ENCODE results near the gene DIAPH1.

Gene DIAPH1

GRCh38 chr5:141639357-141640050 is 20.7 kb upstream of the DIAPH1 start:
- no peak for DNase-seq (ENCODE audit: low read depth in 3 of 3)

DNA sequence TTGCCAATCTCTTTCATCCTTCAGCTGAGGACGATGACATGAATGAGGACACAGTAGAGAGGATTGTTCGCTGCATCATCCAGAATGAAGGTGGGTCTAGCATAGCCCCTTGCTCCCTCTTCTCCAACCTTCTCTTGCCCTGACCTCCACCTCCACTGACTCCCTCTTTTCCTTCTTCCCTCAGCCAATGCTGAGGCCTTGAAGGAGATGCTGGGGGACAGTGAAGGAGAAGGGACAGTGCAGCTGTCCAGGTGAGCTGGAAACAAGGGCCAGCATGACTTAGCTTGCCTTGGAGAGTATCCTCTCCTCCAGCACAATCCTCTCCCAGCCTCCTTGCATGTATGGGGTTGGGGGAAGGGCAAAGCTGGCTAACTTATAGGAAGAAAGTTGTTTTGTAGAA is 20.0 kb upstream of the DIAPH1 start:
- DNase-seq (ENCODE audit: low read depth in 3 of 3): no peak

GRCh38 chr5:141637767-141638419 is 19.1 kb upstream of the DIAPH1 start:
- peak in 1 of 3 experiments; percentile 53 for DNase-seq (ENCODE audit: low read depth in 3 of 3)

DNA sequence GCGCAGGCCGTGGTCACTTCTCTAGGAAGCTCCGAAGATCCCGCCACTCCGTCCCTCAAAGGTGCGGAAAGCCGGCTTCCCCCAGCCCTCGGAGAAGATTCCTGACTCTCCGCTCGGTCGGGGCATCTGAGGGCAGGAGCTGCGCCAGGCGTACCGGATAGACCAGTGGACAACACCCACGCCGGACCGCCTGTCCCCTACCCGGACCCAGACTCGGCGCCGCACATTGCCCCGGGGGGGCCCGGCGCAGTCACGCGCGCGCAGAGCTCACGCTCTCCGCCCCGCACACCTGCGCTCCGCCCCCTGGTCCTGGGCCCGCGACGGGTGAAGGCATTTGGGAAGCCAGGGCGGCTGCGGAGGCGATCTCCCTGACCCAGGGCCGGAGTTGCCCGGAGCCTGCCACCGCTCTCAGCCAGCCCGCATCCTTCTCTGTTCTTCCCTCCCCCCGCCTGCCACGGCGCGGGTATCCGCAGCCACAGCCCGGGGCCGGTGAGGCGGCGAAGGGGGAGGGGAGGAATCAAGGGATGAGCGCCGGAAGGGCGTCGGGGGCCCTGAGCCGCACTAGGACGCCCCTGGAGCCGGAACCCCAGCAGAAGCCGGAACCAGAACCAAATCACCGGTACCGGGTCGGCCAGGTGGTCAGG is 18.4 kb upstream of the DIAPH1 start:
- peak in 1 of 3 experiments; percentile 54 for DNase-seq (ENCODE audit: low read depth in 3 of 3)

- DNase-seq (ENCODE audit: low read depth in 3 of 3): peak; percentile 88 to 96 (median 92)
These were observed 17.8 kb upstream of the DIAPH1 start, which contains the start of the genes HDAC3 and RELL2 for GRCh38 chr5:141636413-141637122. Gene HDAC3 (minus strand): TSS chr5:141636849. CDS start chr5:141636790, 59 bp downstream. Gene RELL2 (plus strand): TSS chr5:141636997. CDS start chr5:141638226, 1,229 bp downstream.

GRCh38 chr5:141636106-141636412 is 17.3 kb upstream of the DIAPH1 start:
- no peak for DNase-seq (ENCODE audit: low read depth in 3 of 3)

GRCh38 chr5:141635646-141636045 is 16.8 kb upstream of the DIAPH1 start:
- no peak for DNase-seq (ENCODE audit: low read depth in 3 of 3)

DNA sequence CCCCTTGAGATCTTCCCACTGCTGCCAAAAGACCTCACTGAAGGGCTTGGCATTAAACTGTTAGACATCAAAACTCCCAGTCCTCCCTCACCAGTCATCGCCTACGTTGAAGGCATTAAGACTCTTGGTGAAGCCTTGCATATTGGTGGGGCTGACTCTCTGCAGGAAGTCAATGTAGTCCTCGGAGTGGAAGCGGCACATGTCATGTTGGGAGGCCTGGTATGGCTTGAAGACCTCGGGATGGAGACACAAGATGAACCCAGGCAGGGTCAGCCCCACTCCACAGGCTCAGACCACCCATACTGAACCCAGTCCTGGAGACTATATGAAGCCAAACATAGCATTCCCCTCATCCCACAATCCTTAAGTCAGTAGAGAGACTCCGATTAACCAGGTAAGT is 15.9 kb upstream of the DIAPH1 start:
- no peak for DNase-seq (ENCODE audit: low read depth in 3 of 3)

GRCh38 chr5:141633871-141634561 is 15.2 kb upstream of the DIAPH1 start:
- no peak for DNase-seq (ENCODE audit: low read depth in 3 of 3)

DNA sequence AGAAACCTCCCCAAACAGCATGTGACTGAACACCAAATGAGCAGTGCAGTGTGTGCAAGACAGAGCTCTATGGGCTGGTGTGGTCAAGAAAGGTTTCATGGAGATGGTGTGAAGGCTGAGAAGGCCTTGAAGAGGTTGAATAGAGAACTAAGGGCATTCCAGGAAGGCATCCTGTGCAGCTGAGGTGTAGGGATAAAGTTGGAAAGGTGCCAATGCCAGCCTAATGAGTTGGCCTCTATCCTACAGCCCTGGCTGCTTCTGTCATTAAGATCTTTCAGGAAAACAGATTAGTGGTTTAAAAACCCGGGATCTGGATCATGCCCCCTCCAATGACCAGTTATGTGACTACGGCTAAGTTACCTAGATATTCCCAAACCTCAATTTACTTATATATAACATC is 13.8 kb upstream of the DIAPH1 start:
- no peak for DNase-seq (ENCODE audit: low read depth in 3 of 3)

DNA sequence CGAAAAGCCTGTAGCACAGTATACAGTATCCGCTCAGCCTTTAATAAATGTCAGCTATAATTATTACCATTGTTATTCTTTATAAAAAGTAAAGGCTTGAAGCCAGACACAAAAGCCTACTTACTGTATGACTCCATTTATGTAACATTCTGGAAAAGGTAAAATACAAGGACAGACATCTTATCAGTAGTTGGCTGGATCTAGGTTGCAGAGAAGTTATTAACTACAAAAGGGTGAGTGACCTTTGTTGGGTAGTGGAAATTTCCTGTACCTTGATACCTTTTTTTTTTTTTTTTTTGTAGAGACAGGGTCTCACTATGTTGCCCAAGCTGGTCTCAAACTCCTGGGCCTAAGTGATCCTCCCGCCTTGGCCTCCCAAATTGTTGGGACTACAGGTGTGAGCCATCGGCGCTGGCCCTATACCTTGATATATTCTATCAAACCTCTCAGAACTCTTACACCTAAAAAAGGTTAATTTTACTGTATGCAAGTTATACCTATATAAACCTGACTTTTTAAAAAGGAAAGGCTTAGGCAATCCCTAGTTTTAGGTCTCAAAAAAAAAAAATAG is 11.9 kb upstream of the DIAPH1 start:
- no peak for DNase-seq (ENCODE audit: low read depth in 3 of 3)

- DNase-seq (ENCODE audit: low read depth in 3 of 3): no peak
These were observed 9.5 kb upstream of the DIAPH1 start for GRCh38 chr5:141628175-141628788.

GRCh38 chr5:141623611-141624010 is 4.8 kb upstream of the DIAPH1 start:
- DNase-seq (ENCODE audit: low read depth in 3 of 3): no peak

DNA sequence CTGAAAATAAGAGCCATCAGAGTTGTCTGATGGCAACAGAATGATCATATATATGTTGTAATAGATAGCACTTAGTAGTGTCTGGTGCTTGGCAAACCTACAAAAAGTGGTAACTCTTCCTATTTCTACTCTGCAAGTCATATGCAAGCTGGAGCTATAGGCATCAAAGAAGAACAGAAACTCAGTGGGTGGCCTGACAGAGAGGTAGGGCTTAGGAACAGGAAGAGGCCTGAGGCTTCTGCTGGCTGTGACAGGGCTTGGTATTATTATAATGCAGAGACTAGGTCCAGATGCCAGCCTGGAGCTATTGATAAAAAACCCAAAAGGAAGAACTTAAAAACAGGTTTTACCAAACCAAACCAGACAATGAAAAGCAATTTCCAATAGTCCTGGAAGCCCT is 4.4 kb upstream of the DIAPH1 start:
- DNase-seq (ENCODE audit: low read depth in 3 of 3): no peak

DNA sequence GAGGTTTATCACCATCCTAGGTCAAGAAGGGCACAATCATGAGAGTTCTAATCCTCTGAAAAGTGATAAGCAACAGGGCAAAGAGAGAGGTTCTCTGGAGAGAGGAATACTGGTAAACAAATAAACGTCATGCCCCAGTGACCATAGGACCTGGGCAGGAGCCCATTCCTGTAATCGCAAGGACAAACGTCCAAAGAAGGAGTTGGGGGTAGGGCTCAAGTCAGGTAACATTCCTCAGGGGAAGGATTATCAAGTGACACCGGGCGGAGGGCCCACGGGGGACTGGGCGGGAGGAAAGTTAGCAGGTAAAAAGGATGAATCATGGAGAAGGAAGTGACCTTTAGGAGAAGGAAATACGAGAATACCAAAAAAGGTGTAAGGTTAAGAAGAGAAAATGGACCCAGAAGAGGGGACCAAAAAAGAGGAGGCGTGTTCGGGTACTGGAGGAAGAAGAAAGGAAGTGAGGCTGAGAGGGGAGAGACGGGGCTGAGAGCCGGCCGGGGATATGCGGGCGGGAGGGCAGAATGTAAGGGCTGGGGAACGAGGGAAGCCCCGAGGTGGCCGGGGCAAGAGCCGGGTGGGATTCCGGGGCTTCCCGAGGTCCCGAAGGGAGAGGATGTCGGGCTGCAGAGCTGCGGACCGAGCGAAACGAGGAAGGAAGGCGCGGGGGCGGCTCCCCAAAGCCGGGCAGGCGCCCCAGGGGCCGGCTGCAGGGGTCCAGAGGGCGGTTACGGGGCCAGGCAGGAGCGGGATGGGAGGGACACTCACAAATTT is 583 bp downstream of the DIAPH1 start:
- peak in 1 of 3 experiments; percentile 72 for DNase-seq (ENCODE audit: low read depth in 3 of 3)

- no peak for DNase-seq (ENCODE audit: low read depth in 3 of 3)
These were observed 1.1 kb downstream of the DIAPH1 start for GRCh38 chr5:141617682-141618029.

- no peak for DNase-seq (ENCODE audit: low read depth in 3 of 3)
These were observed 1.7 kb downstream of the DIAPH1 start for GRCh38 chr5:141617128-141617527.

DNA sequence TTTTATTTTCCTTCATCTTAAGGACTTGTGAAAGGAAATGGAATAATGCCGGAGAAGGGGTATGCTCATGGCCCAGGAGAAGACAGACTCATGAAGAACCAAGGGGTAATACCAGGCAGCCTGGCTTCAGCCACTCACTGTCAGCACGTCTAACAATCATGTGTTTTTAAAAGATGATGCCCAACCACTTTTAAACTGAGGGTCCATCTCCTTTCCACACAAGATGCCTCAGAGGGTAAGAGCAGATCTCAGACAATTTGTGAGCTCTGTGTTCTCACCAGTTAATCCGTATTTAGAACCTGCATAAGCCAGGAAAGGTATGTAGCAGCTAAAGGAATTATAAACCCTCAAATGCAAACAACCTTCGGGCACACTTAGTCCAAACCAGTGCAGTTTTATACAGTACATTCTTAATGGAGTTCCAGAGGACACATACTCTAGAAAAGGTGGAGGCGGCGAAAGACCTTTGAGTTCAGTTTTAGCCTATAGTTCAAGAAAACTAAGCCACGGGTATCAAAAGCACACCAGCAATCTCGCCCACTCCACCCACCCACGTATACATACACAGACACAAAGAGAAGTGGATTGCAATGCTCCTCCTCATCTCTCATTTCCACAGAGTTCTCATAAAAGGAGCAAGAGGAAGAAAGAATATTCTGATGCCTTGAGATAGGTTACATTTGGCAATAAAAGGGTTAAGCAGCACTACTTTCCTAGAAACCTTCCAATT is 2.6 kb downstream of the DIAPH1 start:
- no peak for DNase-seq (ENCODE audit: low read depth in 3 of 3)

- DNase-seq (ENCODE audit: low read depth in 3 of 3): no peak
These were observed 5.5 kb downstream of the DIAPH1 start for GRCh38 chr5:141613344-141613743.

- no peak for DNase-seq (ENCODE audit: low read depth in 3 of 3)
These were observed 7.5 kb downstream of the DIAPH1 start for GRCh38 chr5:141611289-141611688.
